COLO668 (cell line): Measurements from ENCODE around the gene TLR1.
"Not testable (repeated sequence)": the region's sequence is repeated elsewhere in the genome, so short reads cannot be mapped to it uniquely, and the experiment has no call there.

Source experiments
- DNase-seq: peaks from one replicate; lab custom pipeline; 2025; ENCODE audit not compliant: unreplicated experiment; lab: John Stamatoyannopoulos, UW

TLR1 gene

GRCh38 chr4:38804654-38805295, at the start of gene TLR1:
TSS of gene TLR1 (minus strand) at chr4:38804791. CDS start at chr4:38798831, 5,960 bp downstream.
- DNase-seq, result no peak

GRCh38 chr4:38846015-38846414, 41.4 kb upstream of the TLR1 start:
- DNase-seq, result no peak

GRCh38 chr4:38842994-38843393, 38.4 kb upstream of the TLR1 start:
- peak; percentile 86 for DNase-seq

GRCh38 chr4:38837849-38838248, 33.3 kb upstream of the TLR1 start:
- no peak for DNase-seq

- no peak for DNase-seq
These were observed 32.7 kb upstream of the TLR1 start for GRCh38 chr4:38837334-38837733.

GRCh38 chr4:38834570-38834969, 30.0 kb upstream of the TLR1 start:
- DNase-seq, result no peak

GRCh38 chr4:38832624-38833528, 28.3 kb upstream of the TLR1 start:
- DNase-seq, result no peak

GRCh38 chr4:38832206-38832605, 27.6 kb upstream of the TLR1 start:
- DNase-seq, result no peak

- DNase-seq, result no peak
These were observed 27.1 kb upstream of the TLR1 start for GRCh38 chr4:38831653-38832052.

- no peak for DNase-seq
These were observed 24.6 kb upstream of the TLR1 start for GRCh38 chr4:38829237-38829636.

GRCh38 chr4:38823766-38824165, 19.2 kb upstream of the TLR1 start:
- no peak for DNase-seq

- no peak for DNase-seq
These were observed 18.2 kb upstream of the TLR1 start for GRCh38 chr4:38822748-38823303.

GRCh38 chr4:38821739-38822138, 17.1 kb upstream of the TLR1 start:
- DNase-seq, result no peak

- DNase-seq, result no peak
These were observed 15.9 kb upstream of the TLR1 start for GRCh38 chr4:38820329-38821061.

GRCh38 chr4:38819569-38819968, 15.0 kb upstream of the TLR1 start:
- DNase-seq, result no peak

- DNase-seq, result no peak
These were observed 13.9 kb upstream of the TLR1 start for GRCh38 chr4:38818441-38818976.

- no peak for DNase-seq
These were observed 11.5 kb upstream of the TLR1 start for GRCh38 chr4:38815885-38816782.

- no peak for DNase-seq
These were observed 9.8 kb upstream of the TLR1 start for GRCh38 chr4:38814386-38814785.

- DNase-seq, result no peak
These were observed 6.7 kb upstream of the TLR1 start for GRCh38 chr4:38811297-38811696.

- not testable (repeated sequence) for DNase-seq
These were observed 2.9 kb upstream of the TLR1 start for GRCh38 chr4:38807462-38807861.
